Stimulated activated naive CD8-positive, alpha-beta T cell treated with anti-CD3 and anti-CD28 coated beads, Interleukin-15, amount 100 ng/mL, for 72 hours (primary cell): Measurements from ENCODE around the gene FIBIN.
"Not testable (repeated sequence)": the region's sequence is repeated elsewhere in the genome, so short reads cannot be mapped to it uniquely, and the experiment has no call there.

Source experiments
- ATAC-seq: fragments of 150-1000 bp; cut with Tn5 transposase; 2 replicates; pipeline ENCODE4 v1.10.0; 2021; ENCODE audit warnings: mild to moderate bottlenecking, moderate library complexity
- DNase-seq, 2 donors: peaks; one replicate each; pipeline ENCODE4 v3.0.0; 2021 to 2022
- H3K27ac Mint-ChIP-seq, 2 donors: one replicate each; pipeline ENCODE4 v1.8.0; 2022; ENCODE audit warnings: mild to moderate bottlenecking in 2 of 2, mixed read lengths in 2 of 2, moderate library complexity in 2 of 2
- H3K27me3 Mint-ChIP-seq: one replicate; pipeline ENCODE4 v1.8.0; 2022; ENCODE audit warnings: mixed read lengths
- H3K4me1 Mint-ChIP-seq: one replicate; pipeline ENCODE4 v1.8.0; 2022; ENCODE audit warnings: mild to moderate bottlenecking, mixed read lengths
- H3K4me3 Mint-ChIP-seq, 2 donors: one replicate each; pipeline ENCODE4 v1.8.0; 2022; ENCODE audit warnings: mild to moderate bottlenecking in 2 of 2, mixed read lengths in 2 of 2, moderate library complexity in 1 of 2
- H3K9me3 Mint-ChIP-seq, 2 donors: one replicate each; pipeline ENCODE4 v1.8.0; 2022; ENCODE audit warnings: mixed read lengths in 2 of 2

The FIBIN gene

DNA sequence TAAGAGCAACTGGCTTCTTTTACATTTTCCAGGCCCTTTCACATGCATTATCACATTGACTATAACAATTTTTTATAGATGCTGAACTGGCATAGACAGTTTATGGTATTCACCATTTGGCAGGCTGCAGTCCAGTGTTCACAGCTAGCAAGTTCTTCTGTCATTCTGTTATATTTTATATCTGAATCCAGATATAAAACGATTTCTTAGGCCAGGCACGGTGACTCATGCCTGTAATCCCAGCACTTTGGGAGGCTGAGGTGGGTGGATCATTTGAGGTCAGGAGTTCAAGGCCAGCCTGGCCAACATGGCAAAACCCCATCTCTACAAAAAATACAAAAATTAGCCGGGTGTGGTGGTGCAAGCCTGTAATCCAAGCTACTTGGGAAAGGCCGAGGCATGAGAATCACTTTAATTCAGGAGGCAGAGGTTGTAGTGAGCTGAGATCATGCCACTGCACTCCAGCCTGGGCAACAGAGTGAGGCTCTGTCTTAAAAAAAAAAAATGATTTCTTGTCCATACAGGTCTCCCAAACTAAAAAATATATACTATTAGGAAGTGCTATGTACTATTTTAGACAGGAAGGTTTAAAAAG is 7.3 kb downstream of the FIBIN start:
- not testable (repeated sequence) for H3K27me3 Mint-ChIP-seq, DNase-seq, ATAC-seq, H3K4me1 Mint-ChIP-seq, H3K4me3 Mint-ChIP-seq, H3K9me3 Mint-ChIP-seq, H3K27ac Mint-ChIP-seq

DNA sequence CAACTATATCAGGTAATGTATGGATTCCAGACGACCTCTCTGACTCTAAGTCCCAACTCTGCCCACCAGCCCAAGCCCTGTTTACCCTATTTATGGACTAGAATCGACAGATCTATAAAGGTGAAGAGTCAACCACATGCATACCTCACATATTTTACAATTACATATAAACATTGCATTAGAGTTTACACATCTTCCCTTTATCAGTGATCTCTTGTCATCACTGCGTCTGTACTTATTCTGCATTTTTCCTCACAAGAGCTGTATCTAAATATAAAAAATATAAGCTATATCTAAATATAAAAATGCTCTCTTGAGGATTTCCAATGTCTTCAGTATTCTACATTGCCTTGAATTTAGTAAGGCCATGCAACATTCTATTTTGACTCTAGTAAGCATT is 8.5 kb downstream of the FIBIN start:
- Mint-ChIP-seq H3K27me3 (no peaks in the 10 kb centered on the region), H3K9me3 (peaks cover 0 to 7% of the 10 kb centered on the region in 2 donors), H3K4me1 (no peaks in the 10 kb centered on the region), H3K27ac (no peak overlapping the region), H3K4me3 (no peak overlapping the region)
- no peak for ATAC-seq
- no peak for DNase-seq

DNA sequence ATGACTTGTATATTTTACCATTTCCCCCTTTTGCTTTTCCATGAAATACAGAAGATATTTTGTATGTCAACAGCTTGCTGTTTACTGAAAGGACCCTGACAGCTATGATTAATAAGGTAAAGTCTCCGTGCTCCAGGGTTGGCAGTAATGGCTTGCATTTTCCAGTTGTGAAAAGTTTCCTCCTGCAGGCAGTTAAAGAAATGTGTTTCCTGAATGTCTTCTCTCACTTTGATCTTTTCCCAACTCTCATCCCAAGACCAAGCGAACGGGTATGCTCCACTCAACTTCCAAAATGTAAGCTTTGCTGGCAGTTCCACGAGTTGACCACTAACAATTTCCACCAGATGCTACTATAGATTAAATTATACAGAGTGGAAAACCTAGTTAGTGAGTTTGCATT is 8.9 kb downstream of the FIBIN start:
- peaks cover 0 to 7% of the 10 kb centered on the region in 2 donors for H3K9me3 Mint-ChIP-seq
- DNase-seq (no peak), ATAC-seq (no peak)
- H3K4me3 Mint-ChIP-seq = no peak overlapping the region
- H3K4me1 Mint-ChIP-seq = no peaks in the 10 kb centered on the region
- H3K27ac Mint-ChIP-seq = no peak overlapping the region
- no peaks in the 10 kb centered on the region for H3K27me3 Mint-ChIP-seq

DNA sequence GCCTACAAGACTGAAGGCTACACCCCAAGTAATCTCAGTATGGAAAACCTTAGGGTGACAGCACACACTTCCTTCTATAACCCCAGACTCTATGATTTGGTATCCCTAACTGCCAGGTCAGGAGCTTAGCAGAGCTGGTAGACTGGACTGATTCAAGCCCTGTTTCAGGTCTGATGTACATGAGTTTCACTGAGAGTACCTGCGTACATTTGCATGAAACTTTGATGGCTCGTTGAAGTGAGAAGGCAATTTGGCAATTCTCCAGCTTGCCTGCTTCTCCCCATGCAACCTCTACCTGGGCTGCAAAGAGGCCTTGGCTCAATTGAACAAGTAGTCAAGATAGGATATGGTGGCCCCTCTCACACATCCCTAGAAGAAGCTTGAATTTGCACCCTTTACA is 10.2 kb downstream of the FIBIN start:
- H3K4me1 Mint-ChIP-seq = no peaks in the 10 kb centered on the region
- peaks cover 0 to 7% of the 10 kb centered on the region in 2 donors for H3K9me3 Mint-ChIP-seq
- no peaks in the 10 kb centered on the region for H3K27me3 Mint-ChIP-seq
- DNase-seq (no peak), ATAC-seq (no peak)
- H3K4me3 Mint-ChIP-seq = no peak overlapping the region
- H3K27ac Mint-ChIP-seq = no peak overlapping the region

DNA sequence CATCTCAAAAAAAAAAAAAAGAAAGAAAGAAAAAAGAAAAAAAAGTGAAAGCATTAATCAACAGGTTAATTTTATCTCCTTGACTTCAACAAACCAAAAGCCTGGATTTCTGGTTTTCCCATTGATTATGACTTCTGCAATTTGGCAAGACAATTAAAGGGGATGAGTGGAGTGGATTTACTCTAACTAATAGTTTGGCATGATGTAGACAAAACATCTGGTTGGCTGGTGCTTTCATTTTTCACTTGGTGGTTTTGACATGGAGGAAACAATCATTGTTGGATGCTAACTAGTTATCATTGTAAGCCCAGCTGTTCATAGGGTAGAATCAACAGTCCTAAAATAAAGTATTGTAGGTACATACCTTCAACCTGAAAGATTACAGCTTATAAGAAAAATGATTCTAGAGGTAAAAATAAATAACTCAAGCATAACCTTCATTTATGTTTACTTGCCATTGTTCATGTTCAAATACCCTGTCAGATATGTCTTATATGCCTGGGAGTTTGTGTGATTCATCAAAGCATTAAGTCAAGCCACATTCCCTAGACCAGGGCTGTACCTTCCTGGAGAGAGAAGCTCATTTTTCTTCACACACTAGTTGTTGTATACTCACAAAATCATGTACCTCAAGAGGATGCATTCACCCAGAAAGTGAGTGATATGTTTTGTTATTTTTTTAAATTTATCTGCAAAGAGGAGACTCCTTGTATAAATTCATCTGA is 15.1 kb downstream of the FIBIN start:
- ATAC-seq (no peak), DNase-seq (no peak)
- Mint-ChIP-seq H3K4me1 (no peaks in the 10 kb centered on the region), H3K27me3 (no peaks in the 10 kb centered on the region), H3K4me3 (no peak overlapping the region), H3K27ac (no peak overlapping the region), H3K9me3 (peaks cover 0 to 4% of the 10 kb centered on the region in 2 donors)

DNA sequence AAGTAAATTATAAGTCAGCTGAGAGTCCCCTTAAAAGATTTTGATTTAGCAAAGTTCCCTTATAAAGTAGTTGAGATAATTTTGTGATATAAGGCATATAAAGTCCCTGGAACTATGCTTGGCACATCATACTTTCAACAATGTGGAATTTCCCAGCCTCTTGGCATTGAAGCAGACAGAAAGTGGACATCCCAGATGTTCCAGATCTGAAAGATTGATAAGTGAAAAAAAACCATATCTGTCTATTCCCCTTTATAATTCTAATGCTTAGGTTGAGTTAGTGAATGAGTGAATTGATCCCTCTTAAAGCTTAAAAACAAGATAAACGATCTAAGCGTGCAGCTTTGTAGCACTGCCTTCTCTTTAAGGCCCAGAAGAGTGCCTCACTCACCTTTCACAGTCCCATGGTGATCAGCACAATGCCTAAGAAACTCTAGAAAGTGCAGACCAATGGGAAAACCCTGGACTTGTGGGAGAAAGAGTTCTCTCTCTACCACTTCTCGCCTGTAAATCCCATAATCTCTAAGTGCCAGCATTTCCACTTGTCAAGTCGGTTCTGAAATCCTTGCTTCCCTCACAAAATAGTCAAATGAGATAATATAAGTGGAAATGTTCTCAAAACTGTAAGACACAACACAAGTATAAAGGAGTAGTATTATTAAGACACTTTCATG is 17.8 kb downstream of the FIBIN start:
- no peak for DNase-seq
- ATAC-seq = no peak
- Mint-ChIP-seq H3K4me1 (no peaks in the 10 kb centered on the region), H3K9me3 (peaks cover 0 to 4% of the 10 kb centered on the region in 2 donors), H3K4me3 (no peak overlapping the region), H3K27me3 (no peaks in the 10 kb centered on the region), H3K27ac (no peak overlapping the region)

DNA sequence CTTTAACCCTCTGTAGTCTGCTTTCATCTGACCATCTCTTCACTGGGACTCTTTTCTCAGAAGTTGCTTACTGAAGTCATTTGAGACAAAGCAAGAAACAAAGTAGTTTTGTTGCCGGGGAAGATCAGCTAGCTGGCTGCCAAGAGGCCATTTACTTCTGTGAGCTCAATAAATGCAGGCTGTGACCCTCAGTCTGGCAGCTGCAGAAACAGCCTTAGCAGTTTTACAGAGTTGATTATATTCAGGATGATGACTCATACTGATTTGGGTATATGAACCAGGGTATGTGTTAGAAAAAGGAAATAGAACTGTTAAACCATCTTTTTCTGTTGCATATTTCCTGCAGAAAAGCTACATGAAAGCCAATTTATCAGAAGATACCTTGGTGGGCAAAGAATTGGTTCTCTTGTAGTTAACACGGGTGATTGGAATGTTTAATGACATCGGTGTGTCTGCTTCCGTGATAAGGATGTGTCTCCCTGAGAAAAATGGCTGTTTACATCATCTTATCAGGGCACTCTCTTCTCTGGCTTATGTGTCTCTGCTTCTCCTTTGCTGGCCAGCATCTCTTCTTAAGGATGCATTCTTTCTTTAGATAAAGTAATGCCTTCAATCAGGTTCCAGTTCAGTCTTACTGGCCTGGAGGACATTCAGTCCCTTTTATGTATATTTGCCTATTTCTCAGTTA is 18.5 kb downstream of the FIBIN start:
- Mint-ChIP-seq H3K4me1 (no peaks in the 10 kb centered on the region), H3K9me3 (peaks cover 4 to 7% of the 10 kb centered on the region in 2 donors), H3K27ac (no peak overlapping the region), H3K27me3 (no peaks in the 10 kb centered on the region), H3K4me3 (no peak overlapping the region)
- DNase-seq (no peak), ATAC-seq (no peak)

DNA sequence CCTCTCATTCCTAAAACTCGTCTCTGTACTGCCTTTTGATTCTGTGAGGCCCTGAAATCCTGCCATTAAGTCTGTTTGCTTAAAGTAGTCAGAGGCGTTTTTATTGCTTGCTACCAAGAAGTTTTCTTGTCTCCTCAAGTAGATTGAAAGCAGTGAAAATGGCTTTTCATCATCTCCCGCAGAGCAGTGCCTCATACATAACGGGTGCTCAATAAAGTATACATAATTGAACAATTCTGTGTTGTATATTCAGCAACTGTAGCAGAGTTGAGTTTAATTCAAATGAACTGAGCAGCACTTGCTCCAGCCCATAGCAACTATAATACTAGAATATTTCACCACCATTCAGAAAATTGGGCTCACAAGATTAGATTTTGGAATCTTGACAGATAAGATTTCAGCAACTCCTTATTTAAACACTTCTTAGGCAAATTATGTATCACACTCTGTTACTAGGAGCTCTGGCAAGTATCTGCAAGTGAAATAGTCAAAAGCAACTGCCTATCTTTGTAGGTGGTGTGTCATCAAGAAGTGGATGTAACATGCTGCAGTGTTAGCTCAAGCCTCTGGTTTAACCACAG is 20.0 kb downstream of the FIBIN start:
- Mint-ChIP-seq H3K9me3 (peaks cover 4 to 7% of the 10 kb centered on the region in 2 donors), H3K4me3 (no peak overlapping the region), H3K27ac (no peak overlapping the region), H3K4me1 (no peaks in the 10 kb centered on the region), H3K27me3 (no peaks in the 10 kb centered on the region)
- no peak for ATAC-seq
- DNase-seq = no peak

DNA sequence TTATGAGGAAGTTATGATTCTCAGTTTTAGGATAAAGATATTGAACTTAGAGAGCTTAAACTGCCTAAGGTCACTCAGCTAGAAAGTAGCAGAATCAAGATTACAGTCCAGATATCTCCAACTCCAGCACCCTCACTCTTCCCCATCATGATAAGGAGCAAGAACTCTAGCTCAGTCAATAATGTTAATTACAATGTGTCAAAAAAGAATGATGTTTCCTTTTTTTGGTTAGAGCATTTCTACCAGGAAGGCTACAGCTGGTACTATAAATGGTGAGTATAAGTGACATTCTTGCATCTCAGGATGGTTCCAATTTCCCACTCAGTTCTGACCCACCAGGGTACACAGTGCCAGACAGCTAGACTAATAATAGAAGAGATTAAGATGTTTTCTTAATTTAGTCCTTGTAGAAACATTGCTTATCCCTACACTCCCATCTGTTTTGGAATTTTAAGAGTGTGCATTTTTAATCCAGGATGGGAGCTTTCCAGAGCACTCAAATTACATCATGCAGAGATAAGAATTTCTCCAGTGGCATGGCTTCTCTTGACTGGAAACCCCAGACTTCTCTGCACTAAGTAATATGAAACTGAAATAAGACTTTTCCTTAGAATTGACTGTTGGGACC is 25.1 kb downstream of the FIBIN start:
- ATAC-seq (no peak), DNase-seq (no peak)
- no peak overlapping the region for H3K27ac Mint-ChIP-seq
- peaks cover 0 to 7% of the 10 kb centered on the region in 2 donors for H3K9me3 Mint-ChIP-seq
- H3K27me3 Mint-ChIP-seq = no peaks in the 10 kb centered on the region
- no peak overlapping the region for H3K4me3 Mint-ChIP-seq
- no peaks in the 10 kb centered on the region for H3K4me1 Mint-ChIP-seq

DNA sequence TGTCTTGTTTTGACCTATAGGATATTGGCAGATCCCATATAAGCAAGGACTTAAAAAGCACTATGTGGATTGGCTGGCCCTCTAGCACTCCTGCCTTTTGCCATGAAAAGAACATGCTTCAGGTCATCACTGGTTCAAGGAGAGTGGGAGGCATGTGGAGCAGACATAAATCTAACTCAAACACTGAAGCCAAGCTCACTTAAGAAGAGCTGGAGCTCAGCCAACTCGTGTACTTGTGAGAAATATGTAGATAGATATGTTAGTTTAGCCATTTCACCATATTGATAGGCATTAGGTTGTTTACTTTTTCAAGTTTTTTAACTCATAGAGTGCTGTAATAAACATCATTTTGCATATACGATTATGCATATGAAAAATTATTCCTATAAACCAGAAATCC is 26.8 kb downstream of the FIBIN start:
- ATAC-seq (no peak), DNase-seq (no peak)
- H3K4me1 Mint-ChIP-seq = no peaks in the 10 kb centered on the region
- no peaks in the 10 kb centered on the region for H3K27me3 Mint-ChIP-seq
- H3K9me3 Mint-ChIP-seq = peaks cover 0 to 14% of the 10 kb centered on the region in 2 donors
- H3K27ac Mint-ChIP-seq = no peak overlapping the region
- H3K4me3 Mint-ChIP-seq = no peak overlapping the region

DNA sequence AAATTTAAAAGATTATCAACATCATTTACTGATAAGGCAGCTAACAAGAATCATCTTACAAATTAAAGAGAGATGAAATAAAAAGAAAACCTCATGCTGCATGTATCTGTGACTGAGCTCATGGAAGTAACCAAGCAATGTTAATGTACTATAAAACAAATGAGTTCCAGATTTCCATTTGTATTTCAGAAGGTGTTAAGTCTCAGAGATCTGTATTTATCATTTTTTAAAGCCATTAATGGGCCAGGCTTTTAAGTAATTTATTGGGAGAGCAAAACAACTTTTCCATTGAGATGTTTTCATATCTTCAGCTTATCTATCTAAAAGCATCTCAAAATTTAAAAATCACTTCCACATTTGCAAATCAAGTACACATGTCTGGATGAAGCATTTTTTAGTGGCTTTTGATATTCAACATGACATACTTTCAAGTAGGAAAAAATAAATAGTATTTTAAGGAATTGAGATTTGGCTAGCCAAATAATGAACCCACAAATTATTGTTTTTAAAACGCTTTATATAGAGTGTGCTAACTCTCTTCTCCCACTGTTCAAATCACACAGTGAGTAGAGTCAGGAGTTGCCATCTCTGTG is 28.8 kb downstream of the FIBIN start:
- Mint-ChIP-seq H3K27ac (no peak overlapping the region), H3K4me3 (no peak overlapping the region), H3K27me3 (no peaks in the 10 kb centered on the region), H3K4me1 (no peaks in the 10 kb centered on the region), H3K9me3 (peaks cover 0 to 14% of the 10 kb centered on the region in 2 donors)
- ATAC-seq (no peak), DNase-seq (no peak)

DNA sequence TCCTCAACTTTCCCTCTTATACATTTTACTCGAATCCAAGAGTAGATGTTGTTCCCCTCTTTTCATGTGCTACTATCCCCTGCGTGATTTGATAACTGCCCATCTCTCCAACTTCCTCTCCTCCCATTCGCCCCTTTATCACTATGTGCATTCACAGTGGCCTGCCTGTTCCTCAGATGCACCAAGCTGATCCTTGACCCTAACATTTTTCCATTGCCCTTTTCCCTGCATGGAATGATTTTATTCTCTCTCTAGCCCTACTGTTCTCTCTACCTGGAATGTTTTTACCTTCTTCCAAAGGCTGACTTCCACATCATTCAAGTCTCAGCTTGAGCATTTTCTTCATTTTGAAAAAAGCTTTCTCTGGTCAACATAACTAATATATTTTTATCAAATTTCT is 31.0 kb downstream of the FIBIN start:
- Mint-ChIP-seq H3K4me3 (no peak overlapping the region), H3K9me3 (peaks cover 0 to 14% of the 10 kb centered on the region in 2 donors), H3K4me1 (no peaks in the 10 kb centered on the region), H3K27me3 (no peaks in the 10 kb centered on the region), H3K27ac (no peak overlapping the region)
- ATAC-seq (no peak), DNase-seq (no peak)

DNA sequence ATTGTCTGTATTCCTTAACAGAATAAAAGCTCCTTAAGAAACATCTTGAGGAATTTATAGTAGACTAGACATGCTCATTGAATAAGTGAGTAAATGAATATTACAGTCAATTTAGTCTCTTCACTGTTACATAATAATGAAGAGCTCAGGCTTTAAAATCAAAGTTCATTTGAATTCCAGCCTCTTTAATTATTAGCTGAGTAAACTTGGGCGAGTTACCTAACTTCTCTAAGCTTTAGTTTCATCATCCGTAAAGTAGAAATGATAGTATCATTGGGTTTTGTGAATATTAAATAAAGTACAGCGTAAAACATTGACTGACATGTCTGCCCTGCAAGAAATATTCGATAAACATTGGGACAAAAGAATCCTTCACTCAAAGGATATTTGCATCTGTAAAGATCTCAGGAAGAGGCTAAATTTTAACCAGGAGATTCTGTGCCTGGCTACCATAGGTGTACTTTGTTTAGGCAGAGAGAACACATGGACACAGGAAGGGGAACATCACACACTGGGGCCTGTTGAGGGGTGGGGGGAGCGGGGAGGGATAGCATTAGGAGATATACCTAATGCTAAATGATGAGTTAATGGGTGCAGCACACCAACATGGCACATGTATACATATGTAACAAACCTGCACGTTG is 31.5 kb downstream of the FIBIN start:
- Mint-ChIP-seq H3K27me3 (no peaks in the 10 kb centered on the region), H3K27ac (no peak overlapping the region), H3K4me1 (no peaks in the 10 kb centered on the region), H3K4me3 (no peak overlapping the region), H3K9me3 (peaks cover 0 to 14% of the 10 kb centered on the region in 2 donors)
- ATAC-seq (no peak), DNase-seq (no peak)

DNA sequence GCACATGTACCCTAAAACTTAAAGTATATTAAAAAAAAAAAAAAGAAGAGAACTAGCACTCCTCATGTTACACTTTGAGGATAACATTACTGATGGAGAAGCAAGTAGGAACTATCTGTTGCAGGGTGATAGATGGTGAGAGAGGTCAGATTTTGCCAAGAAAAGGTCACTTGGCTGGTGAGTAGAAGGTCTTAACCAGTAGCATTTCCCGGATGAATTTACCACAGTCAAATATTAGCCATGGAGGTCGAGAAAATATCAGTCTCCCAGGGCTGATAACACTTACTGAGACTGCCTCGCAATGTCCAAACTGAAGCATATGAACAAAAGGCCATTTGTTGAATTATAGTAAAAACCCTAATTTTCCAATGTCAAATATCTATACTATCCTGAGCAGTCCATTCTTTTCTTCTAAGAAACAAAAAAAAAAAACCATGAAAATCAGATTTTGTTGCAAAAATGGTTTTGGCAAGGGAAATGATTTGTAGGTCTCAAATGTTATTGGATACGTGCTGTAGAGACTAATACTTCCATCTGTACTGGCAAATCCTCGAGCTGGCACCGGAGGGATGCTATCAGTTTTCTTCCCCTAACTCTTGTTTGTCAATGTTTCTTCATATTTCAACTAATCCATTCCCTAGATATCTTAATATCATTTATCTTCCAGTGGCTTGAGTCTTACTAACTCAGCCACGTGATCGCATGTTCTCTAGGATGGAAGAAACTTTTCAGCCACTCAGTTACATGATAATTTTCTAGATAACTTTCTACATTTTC is 32.2 kb downstream of the FIBIN start:
- H3K27ac Mint-ChIP-seq = no peak overlapping the region
- no peaks in the 10 kb centered on the region for H3K27me3 Mint-ChIP-seq
- H3K4me3 Mint-ChIP-seq = no peak overlapping the region
- H3K4me1 Mint-ChIP-seq = no peaks in the 10 kb centered on the region
- DNase-seq = no peak
- ATAC-seq = no peak
- H3K9me3 Mint-ChIP-seq = peaks cover 0 to 14% of the 10 kb centered on the region in 2 donors
